PC-9 (cell line): ENCODE results near the gene FASTK. TPM values are rescaled to one million over a fixed set of nuclear protein-coding genes. Genes with fewer than 3 reads are reported as not detected.

Source experiments
- BruUV-seq: library from RNA; stranded (reverse); fragments of 400-500 nt; replicated peaks from 2 replicates; lab custom pipeline; 2021; lab: Mats Ljungman, UMichigan
- CTCF ChIA-PET: fragments of 300-600 bp; sonication (Branson Sonifier 250); formaldehyde crosslinking; loops from one replicate; lab custom pipeline; 2022; ENCODE audit warnings: antibody characterized with exemption; lab: Charles Lee
- POLR2A ChIA-PET: fragments of 300-600 bp; sonication (Branson Sonifier 250); formaldehyde crosslinking; loops from one replicate; lab custom pipeline; 2022; ENCODE audit warnings: antibody characterized with exemption; ENCODE audit not compliant: unreplicated experiment; lab: Charles Lee
- DNase-seq, 2 experiments: peaks; one replicate each; pipeline versions ENCODE4 v3.0.0 to v3.0.0-alpha.2; 2015 to 2022; ENCODE audit warnings: mixed read lengths in 1 of 2
- H2AFZ ChIP-seq: fragments of 200-600 bp; sonication (generic); 2 replicates; pipeline ENCODE4 v1.8.1; 2017; ENCODE audit warnings: antibody characterized with exemption
- H3F3A ChIP-seq: fragments of 200-600 bp; sonication (generic); 2 replicates; pipeline ENCODE4 v1.8.1; 2017; ENCODE audit warnings: antibody characterized with exemption, mild to moderate bottlenecking, low read depth; ENCODE audit not compliant: insufficient read depth
- H3K27ac ChIP-seq: fragments of 200-600 bp; sonication (generic); 2 replicates; pipeline ENCODE4 v1.6.1; 2016; ENCODE audit warnings: mixed run types
- H3K27me3 ChIP-seq: fragments of 200-600 bp; sonication (generic); 2 replicates; pipeline ENCODE4 v1.6.1; 2016; ENCODE audit warnings: low read depth, mixed run types; ENCODE audit not compliant: insufficient read depth
- H3K36me3 ChIP-seq: fragments of 200-600 bp; sonication (generic); 2 replicates; pipeline ENCODE4 v1.6.1; 2016; ENCODE audit warnings: low read depth, mixed run types
- H3K4me1 ChIP-seq: fragments of 200-600 bp; sonication (generic); replicated peaks from 2 replicates; pipeline ENCODE4 v1.6.1; 2016; ENCODE audit warnings: mixed run types; ENCODE audit not compliant: insufficient read depth
- H3K4me2 ChIP-seq: fragments of 200-600 bp; sonication (generic); 2 replicates; pipeline ENCODE4 v1.6.1; 2017; ENCODE audit warnings: mixed run types
- H3K4me3 ChIP-seq: fragments of 200-600 bp; sonication (generic); 2 replicates; pipeline ENCODE4 v1.6.1; 2016; ENCODE audit warnings: mixed run types
- H3K79me2 ChIP-seq: fragments of 200-600 bp; sonication (generic); 2 replicates; pipeline ENCODE4 v1.6.1; 2017; ENCODE audit warnings: low read depth, mixed run types
- H3K9me2 ChIP-seq: fragments of 200-600 bp; sonication (generic); 2 replicates; pipeline ENCODE4 v1.8.1; 2017; ENCODE audit warnings: mild to moderate bottlenecking; ENCODE audit not compliant: insufficient read depth
- H3K9me3 ChIP-seq: fragments of 200-600 bp; sonication (generic); 2 replicates; pipeline ENCODE4 v1.8.1; 2016; ENCODE audit warnings: low read depth; ENCODE audit not compliant: insufficient read depth
- H4K20me1 ChIP-seq: fragments of 200-600 bp; sonication (generic); 2 replicates; pipeline ENCODE4 v1.8.1; 2017; ENCODE audit not compliant: insufficient read depth
- EZH2 ChIP-seq: fragments of 200-600 bp; sonication (generic); IDR thresholded peaks from 2 replicates; pipeline ENCODE4 v1.8.0; 2017; ENCODE audit warnings: antibody characterized with exemption, low read depth
- intact Hi-C: fragments of 100-400 bp; cut with micrococcal nuclease; formaldehyde crosslinking; loops from one replicate; pipeline ENCODE4 v1.10.0; 2022; ENCODE audit not compliant: unreplicated experiment
- total RNA-seq: library from RNA; stranded (reverse); gene quantifications from 2 replicates; pipeline ENCODE4 v1.2.3, GENCODE V29; 2021
- TF ChIP-seq, protein P1 (sequence below): fragments of 200-600 bp; sonication (generic); conservative IDR thresholded peaks from 2 replicates; pipeline ENCODE4 v1.6.1; 2017; ENCODE audit warnings: mixed run types, antibody characterized with exemption, mild to moderate bottlenecking, moderate library complexity

Gene FASTK
- total RNA-seq, 1 experiment from 2014 or later, result 104 TPM

DNA sequence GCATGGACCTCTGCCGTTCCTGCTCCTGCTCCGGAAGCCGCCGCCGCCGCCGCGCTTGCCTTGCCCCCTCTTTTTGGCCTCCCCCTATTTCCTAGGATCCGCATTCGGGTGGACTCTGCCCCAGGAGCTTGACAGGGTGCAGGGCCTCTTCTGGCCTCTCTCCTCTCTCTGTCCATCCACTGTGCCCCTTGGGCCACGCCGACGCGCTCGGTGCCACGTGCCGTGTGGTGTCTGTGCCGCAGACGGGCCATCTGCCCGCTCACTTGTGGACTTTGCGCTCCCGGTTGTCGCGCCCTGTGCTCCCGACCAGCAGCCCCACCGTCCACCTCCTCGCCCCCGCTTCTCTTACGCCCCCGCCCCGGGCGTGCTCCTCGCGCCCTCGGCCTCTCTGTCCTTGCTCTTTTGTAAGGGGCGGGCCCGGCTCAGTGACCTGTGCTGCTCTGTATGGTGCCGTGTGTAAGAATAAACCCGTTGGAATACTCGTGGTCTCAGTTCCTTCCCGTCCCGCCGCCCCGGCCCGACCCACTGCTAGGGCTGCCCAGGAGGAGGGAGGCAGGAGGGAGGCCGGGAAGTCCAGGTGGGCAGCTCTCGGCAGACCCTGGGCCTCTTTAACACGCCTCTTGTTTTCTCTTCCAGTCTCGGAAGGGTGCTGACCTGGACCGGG lies 42.7 kb upstream of the FASTK start:
- Histone ChIP-seq H3F3A (no peaks in the 10 kb centered on the region; the same call in 1 of the 2 replicates), H3K27me3 (no peaks in the 10 kb centered on the region), H3K4me1 (no peaks in the 10 kb centered on the region), H3K9me2 (no peaks in the 10 kb centered on the region), H3K79me2 (no peaks in the 10 kb centered on the region), H3K9me3 (no peaks in the 10 kb centered on the region), H3K4me2 (no peak overlapping the region), H4K20me1 (peaks cover 11% of the 10 kb centered on the region), H3K27ac (no peak overlapping the region), H3K4me3 (no peak overlapping the region), H3K36me3 (no peaks in the 10 kb centered on the region), H2AFZ (no peak overlapping the region)
- DNase-seq, result no peak
- intact Hi-C loops, result no loop called here
- CTCF ChIA-PET, result interaction anchor here (0.5 to 1.0 kb wide), 3 partner anchors 34 to 181 kb away, joined by 3 to 4 read pairs (median 4); partner anchors contain the start of gene ABCF2
- no TSS peak for BruUV-seq
- POLR2A ChIA-PET, result no interaction called here
- TF ChIP-seq, protein P1, sequence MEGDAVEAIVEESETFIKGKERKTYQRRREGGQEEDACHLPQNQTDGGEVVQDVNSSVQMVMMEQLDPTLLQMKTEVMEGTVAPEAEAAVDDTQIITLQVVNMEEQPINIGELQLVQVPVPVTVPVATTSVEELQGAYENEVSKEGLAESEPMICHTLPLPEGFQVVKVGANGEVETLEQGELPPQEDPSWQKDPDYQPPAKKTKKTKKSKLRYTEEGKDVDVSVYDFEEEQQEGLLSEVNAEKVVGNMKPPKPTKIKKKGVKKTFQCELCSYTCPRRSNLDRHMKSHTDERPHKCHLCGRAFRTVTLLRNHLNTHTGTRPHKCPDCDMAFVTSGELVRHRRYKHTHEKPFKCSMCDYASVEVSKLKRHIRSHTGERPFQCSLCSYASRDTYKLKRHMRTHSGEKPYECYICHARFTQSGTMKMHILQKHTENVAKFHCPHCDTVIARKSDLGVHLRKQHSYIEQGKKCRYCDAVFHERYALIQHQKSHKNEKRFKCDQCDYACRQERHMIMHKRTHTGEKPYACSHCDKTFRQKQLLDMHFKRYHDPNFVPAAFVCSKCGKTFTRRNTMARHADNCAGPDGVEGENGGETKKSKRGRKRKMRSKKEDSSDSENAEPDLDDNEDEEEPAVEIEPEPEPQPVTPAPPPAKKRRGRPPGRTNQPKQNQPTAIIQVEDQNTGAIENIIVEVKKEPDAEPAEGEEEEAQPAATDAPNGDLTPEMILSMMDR, result no peak
- no peak for TF ChIP-seq EZH2

DNA sequence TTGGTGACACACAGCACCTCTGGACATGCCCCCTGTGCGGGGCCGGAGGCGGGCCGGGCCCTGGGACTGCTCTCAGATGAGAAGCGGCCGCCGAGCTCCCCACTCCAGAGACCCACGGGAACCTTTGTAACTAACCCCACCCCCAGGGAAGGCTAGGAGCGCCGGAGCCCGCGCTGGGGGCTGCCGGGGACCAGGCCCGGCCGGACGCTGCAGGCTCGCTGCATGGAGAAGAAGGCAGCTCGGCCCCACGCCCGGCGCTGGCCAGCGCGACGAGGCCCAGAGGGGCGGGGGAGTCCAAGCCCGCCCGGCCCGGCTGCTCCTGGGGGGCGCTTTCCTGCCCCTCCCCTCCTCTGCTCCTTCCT lies 42.2 kb upstream of the FASTK start:
- H3F3A ChIP-seq, result no peaks in the 10 kb centered on the region; the same call in 1 of the 2 replicates
- peaks cover 11% of the 10 kb centered on the region for H4K20me1 ChIP-seq
- intact Hi-C loops, result no loop called here
- no peaks in the 10 kb centered on the region for H3K9me2 ChIP-seq
- H3K36me3 ChIP-seq, result no peaks in the 10 kb centered on the region
- no peaks in the 10 kb centered on the region for H3K4me1 ChIP-seq
- no TSS peak for BruUV-seq
- no peak overlapping the region for H3K27ac ChIP-seq
- H3K4me3 ChIP-seq, result no peak overlapping the region
- H2AFZ ChIP-seq, result no peak overlapping the region
- TF ChIP-seq EZH2, result no peak
- TF ChIP-seq, protein P1, result no peak
- CTCF ChIA-PET, result no interaction called here
- no peak for DNase-seq
- POLR2A ChIA-PET, result no interaction called here
- no peaks in the 10 kb centered on the region for H3K79me2 ChIP-seq
- no peaks in the 10 kb centered on the region for H3K9me3 ChIP-seq
- no peak overlapping the region for H3K4me2 ChIP-seq
- no peaks in the 10 kb centered on the region for H3K27me3 ChIP-seq

DNA sequence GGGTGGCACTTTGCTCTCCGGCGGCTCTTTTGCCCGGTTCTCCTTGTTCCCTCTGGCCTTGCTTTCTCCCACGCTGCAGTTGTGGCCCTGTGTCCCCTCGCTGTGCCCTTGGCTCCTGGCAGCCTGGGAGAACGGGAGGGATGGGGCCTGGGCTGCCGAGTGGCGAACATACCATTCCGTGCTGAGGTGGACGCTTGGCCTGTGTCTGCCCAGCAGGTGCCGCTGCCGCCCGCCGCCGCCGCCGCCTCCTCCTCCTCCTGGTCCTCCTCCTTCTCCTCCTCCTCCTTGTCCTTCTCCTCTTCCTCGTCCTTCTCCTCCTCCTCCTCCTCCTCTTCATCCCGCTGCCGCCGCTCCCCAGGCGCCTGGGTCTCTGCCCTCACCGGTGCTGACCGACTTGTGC lies 41.7 kb upstream of the FASTK start:
- H3K4me3 ChIP-seq, result no peak overlapping the region
- no TSS peak for BruUV-seq
- ChIA-PET CTCF (interaction anchor here (0.6 kb wide), 1 partner anchor 54 kb away, joined by 4 read pairs; no protein-coding TSS in a partner anchor), POLR2A (no interaction called here)
- H3K79me2 ChIP-seq, result no peaks in the 10 kb centered on the region
- H3K9me3 ChIP-seq, result no peaks in the 10 kb centered on the region
- H3F3A ChIP-seq, result no peaks in the 10 kb centered on the region; the same call in 1 of the 2 replicates
- no peaks in the 10 kb centered on the region for H3K27me3 ChIP-seq
- TF ChIP-seq, protein P1, result no peak
- no peak for TF ChIP-seq EZH2
- no peak overlapping the region for H2AFZ ChIP-seq
- H3K4me1 ChIP-seq, result no peaks in the 10 kb centered on the region
- no peak overlapping the region for H3K27ac ChIP-seq
- H3K9me2 ChIP-seq, result no peaks in the 10 kb centered on the region
- intact Hi-C loops, result no loop called here
- H3K36me3 ChIP-seq, result no peaks in the 10 kb centered on the region
- no peak overlapping the region for H3K4me2 ChIP-seq
- DNase-seq, result no peak
- peaks cover 13% of the 10 kb centered on the region for H4K20me1 ChIP-seq
